ENCODE results near the gene PTPRG. TPM values are rescaled to one million over a fixed set of nuclear protein-coding genes. Genes with fewer than 3 reads are reported as not detected.

PTPRG gene
- total RNA-seq, 1 donor from 2014 or later: 25.2 TPM

DNA sequence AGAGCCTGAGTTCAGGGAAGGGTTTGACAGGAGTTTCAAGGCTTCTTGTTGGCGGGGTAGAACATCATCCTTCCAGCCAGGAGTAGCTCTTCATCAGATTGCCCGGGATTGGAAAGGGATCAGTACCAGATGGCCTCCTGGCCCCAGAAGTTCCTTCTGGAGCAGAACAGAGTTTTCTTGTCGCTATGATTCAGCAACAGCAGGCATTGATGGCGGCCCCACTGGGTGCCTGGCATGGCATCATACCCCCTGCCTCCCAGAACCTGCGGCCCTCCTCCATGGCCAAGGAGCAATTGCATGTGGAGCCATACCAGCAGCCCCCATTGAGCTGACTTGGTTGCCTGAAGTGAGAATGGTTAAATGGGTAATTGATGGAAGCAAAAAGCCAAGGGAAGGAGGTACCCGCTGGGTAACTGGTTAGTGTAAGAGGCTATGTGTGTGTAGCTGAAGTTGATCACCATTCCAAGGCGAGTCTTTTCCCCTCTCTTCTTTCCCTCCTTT, 305.6 kb downstream of the PTPRG start:
- TF ChIP-seq, protein P1, sequence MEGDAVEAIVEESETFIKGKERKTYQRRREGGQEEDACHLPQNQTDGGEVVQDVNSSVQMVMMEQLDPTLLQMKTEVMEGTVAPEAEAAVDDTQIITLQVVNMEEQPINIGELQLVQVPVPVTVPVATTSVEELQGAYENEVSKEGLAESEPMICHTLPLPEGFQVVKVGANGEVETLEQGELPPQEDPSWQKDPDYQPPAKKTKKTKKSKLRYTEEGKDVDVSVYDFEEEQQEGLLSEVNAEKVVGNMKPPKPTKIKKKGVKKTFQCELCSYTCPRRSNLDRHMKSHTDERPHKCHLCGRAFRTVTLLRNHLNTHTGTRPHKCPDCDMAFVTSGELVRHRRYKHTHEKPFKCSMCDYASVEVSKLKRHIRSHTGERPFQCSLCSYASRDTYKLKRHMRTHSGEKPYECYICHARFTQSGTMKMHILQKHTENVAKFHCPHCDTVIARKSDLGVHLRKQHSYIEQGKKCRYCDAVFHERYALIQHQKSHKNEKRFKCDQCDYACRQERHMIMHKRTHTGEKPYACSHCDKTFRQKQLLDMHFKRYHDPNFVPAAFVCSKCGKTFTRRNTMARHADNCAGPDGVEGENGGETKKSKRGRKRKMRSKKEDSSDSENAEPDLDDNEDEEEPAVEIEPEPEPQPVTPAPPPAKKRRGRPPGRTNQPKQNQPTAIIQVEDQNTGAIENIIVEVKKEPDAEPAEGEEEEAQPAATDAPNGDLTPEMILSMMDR (IDR thresholded peaks at IDR 0.05; ENCODE audit: insufficient read depth, low read length, poor library complexity, severe bottlenecking): no peak
- no peak for DNase-seq (ENCODE audit: low read depth)

DNA sequence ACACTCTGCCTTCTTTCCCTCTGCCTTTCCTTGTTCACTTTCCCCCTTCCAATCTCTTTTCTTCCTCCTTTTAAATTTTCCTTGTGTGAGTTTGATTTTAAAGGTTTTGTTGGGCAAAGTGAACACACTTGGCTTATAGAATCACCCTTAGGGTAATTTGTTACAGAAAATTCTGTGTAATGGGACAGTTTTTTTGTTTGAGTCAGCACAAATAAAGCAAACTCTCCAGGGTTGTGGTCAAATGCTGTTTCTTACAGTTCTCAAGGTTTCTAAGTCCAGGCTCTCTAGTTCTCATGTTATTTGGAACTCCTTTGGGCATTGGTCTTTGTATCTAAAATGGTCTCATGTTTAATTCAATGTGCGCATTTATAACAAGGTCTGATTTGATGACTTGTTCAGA, 307.1 kb downstream of the PTPRG start:
- Histone ChIP-seq H3K4me3 (ENCODE audit: low read depth, low read length) (no peak overlapping the region), H3K27me3 (ENCODE audit: control insufficient read depth, insufficient read depth, low read length) (no peaks in the 10 kb centered on the region), H3K36me3 (ENCODE audit: control insufficient read depth, insufficient read depth, low read length) (no peaks in the 10 kb centered on the region)
- TF ChIP-seq, protein P1 (IDR thresholded peaks at IDR 0.05; ENCODE audit: insufficient read depth, low read length, poor library complexity, severe bottlenecking): no peak
- no peak for DNase-seq (ENCODE audit: low read depth)

More for the DNA sequence above, 305.6 kb downstream of the PTPRG start:
- Histone ChIP-seq H3K4me3 (ENCODE audit: low read depth, low read length) (no peak overlapping the region), H3K36me3 (ENCODE audit: control insufficient read depth, insufficient read depth, low read length) (no peaks in the 10 kb centered on the region), H3K27me3 (ENCODE audit: control insufficient read depth, insufficient read depth, low read length) (no peaks in the 10 kb centered on the region)

DNA sequence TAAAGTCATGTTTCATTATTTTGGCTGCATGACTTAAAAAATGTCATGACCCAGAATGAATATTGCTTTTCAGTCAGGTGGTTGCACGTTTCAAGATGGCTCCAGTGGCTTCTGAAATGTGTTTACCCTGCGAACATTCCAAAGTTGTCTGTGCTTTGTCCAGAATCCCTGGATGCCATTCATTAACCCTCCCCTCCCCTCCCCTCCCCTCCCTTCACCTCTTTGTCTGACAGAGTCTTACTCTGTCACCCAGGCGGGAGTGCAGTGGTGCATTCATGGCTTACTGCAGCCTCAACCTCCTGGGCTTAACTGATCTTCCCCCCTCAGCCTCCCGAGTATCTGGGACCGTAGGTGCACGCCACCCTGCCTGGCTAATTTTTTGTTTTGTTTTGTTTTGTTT, 308.0 kb downstream of the PTPRG start:
- H3K36me3 ChIP-seq (ENCODE audit: control insufficient read depth, insufficient read depth, low read length): no peaks in the 10 kb centered on the region
- DNase-seq (ENCODE audit: low read depth): no peak
- TF ChIP-seq, protein P1 (IDR thresholded peaks at IDR 0.05; ENCODE audit: insufficient read depth, low read length, poor library complexity, severe bottlenecking): no peak
- H3K27me3 ChIP-seq (ENCODE audit: control insufficient read depth, insufficient read depth, low read length): no peaks in the 10 kb centered on the region
- H3K4me3 ChIP-seq (ENCODE audit: low read depth, low read length): no peak overlapping the region

DNA sequence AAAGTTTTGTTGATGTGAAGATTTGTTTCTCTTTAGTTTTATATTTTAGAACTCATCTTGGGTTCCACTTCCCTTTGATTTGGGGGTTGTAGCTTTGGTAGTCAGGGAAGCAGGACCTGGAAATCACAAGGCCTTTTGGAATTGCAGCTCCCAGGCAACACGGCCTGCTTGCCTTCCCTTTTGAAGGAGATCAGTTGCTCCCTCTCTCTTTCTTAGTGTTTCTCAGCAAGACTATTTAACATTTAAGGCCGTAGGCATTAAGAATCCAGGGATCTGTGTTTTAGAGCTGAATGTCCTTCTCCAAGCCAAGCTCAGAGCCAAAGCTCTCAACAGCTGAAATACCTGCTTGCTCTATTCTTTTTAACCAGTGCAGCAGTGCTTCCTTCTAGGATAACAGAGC, 310.3 kb downstream of the PTPRG start:
- H3K36me3 ChIP-seq (ENCODE audit: control insufficient read depth, insufficient read depth, low read length): no peaks in the 10 kb centered on the region
- no peaks in the 10 kb centered on the region for H3K27me3 ChIP-seq (ENCODE audit: control insufficient read depth, insufficient read depth, low read length)
- no peak for DNase-seq (ENCODE audit: low read depth)
- TF ChIP-seq, protein P1 (IDR thresholded peaks at IDR 0.05; ENCODE audit: insufficient read depth, low read length, poor library complexity, severe bottlenecking): no peak
- H3K4me3 ChIP-seq (ENCODE audit: low read depth, low read length): no peak overlapping the region

DNA sequence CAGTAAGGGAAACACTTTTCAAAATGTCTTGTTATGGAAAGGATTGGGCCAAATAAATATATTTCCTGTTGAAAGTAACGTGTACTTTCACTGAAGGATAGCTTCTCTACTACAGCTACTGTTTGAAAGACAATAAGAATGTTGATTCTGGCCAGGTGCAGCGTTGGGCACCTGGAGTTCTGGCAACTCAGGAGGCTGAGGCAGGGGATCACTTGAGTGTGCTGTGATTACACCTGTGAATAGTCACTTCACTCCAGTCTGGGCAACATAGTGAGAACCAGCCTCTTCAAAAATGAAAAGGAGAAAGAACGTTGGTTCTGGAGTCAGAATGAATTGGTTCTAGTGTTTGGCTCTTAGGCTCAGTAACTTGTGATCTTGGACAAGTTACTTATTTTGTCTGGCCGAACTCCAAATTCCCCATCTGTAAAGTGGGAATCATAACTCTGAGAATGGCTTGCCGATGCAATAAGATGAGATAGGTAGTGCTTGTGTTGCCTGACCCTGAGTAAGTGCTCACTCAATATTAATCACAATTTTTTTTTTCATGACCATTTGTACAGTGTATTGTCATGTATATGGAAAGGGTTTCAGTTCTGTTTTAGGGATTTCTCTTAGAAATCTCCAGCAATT, 310.8 kb downstream of the PTPRG start:
- Histone ChIP-seq H3K36me3 (ENCODE audit: control insufficient read depth, insufficient read depth, low read length) (no peaks in the 10 kb centered on the region), H3K27me3 (ENCODE audit: control insufficient read depth, insufficient read depth, low read length) (no peaks in the 10 kb centered on the region), H3K4me3 (ENCODE audit: low read depth, low read length) (no peak overlapping the region)
- TF ChIP-seq, protein P1 (IDR thresholded peaks at IDR 0.05; ENCODE audit: insufficient read depth, low read length, poor library complexity, severe bottlenecking): no peak
- no peak for DNase-seq (ENCODE audit: low read depth)
